Glutamatergic neuron (in vitro differentiated cells): Measurements from ENCODE around the gene NEDD4. TPM values are rescaled to one million over a fixed set of nuclear protein-coding genes. Genes with fewer than 3 reads are reported as not detected.
"Not testable (repeated sequence)": the region's sequence is repeated elsewhere in the genome, so short reads cannot be mapped to it uniquely, and the experiment has no call there.

ENCODE experiments used
- DNase-seq: peaks from one replicate; pipeline ENCODE4 v3.0.0; 2022
- H3K27ac Mint-ChIP-seq: one replicate; pipeline ENCODE4 v1.8.0; 2020; ENCODE audit warnings: mild to moderate bottlenecking, mixed read lengths, inconsistent platforms; ENCODE audit not compliant: unreplicated experiment
- H3K27me3 Mint-ChIP-seq: one replicate; pipeline ENCODE4 v1.8.0; 2020; ENCODE audit warnings: mild to moderate bottlenecking, moderate library complexity, mixed read lengths, inconsistent platforms; ENCODE audit not compliant: unreplicated experiment
- H3K36me3 Mint-ChIP-seq: one replicate; pipeline ENCODE4 v1.8.0; 2020; ENCODE audit warnings: mild to moderate bottlenecking, mixed read lengths, inconsistent platforms; ENCODE audit not compliant: unreplicated experiment
- H3K4me1 Mint-ChIP-seq: one replicate; pipeline ENCODE4 v1.8.0; 2020; ENCODE audit warnings: mild to moderate bottlenecking, low read depth, mixed read lengths, inconsistent platforms; ENCODE audit not compliant: unreplicated experiment
- H3K4me3 Mint-ChIP-seq: one replicate; pipeline ENCODE4 v1.8.0; 2020; ENCODE audit warnings: mild to moderate bottlenecking, mixed read lengths, inconsistent platforms; ENCODE audit not compliant: unreplicated experiment
- H3K9me3 Mint-ChIP-seq: one replicate; pipeline ENCODE4 v1.8.0; 2020; ENCODE audit warnings: mild to moderate bottlenecking, moderate library complexity, mixed read lengths, inconsistent platforms; ENCODE audit not compliant: unreplicated experiment
- CTCF ChIP-seq: fragments of 200-600 bp; sonication (generic); IDR thresholded peaks from one replicate; pipeline ENCODE4 v1.5.0; 2021; ENCODE audit not compliant: partially characterized antibody, unreplicated experiment
- total RNA-seq: library from RNA; stranded (reverse); fragmentation: NEBNext Ultra II Directional; extraction: Animal tissue kit (Norgen Biotek cat#: 25700); gene quantifications from one replicate; pipeline ENCODE4 v1.2.1, GENCODE V29; 2021; ENCODE audit not compliant: unreplicated experiment

Gene NEDD4
- total RNA-seq, 1 donor from 2014 or later, result 3.7 TPM

- Mint-ChIP-seq H3K9me3 (no peaks in the 10 kb centered on the region), H3K27me3 (no peaks in the 10 kb centered on the region), H3K27ac (no peak overlapping the region), H3K36me3 (no peaks in the 10 kb centered on the region), H3K4me3 (no peak overlapping the region), H3K4me1 (no peaks in the 10 kb centered on the region)
- no peak for TF ChIP-seq CTCF
- DNase-seq, result no peak
Measured at GRCh38 chr15:55856506-55857164, 136.8 kb downstream of the NEDD4 start.

GRCh38 chr15:55853134-55853533, 140.3 kb downstream of the NEDD4 start:
- H3K36me3 Mint-ChIP-seq, result no peaks in the 10 kb centered on the region
- H3K27ac Mint-ChIP-seq, result no peak overlapping the region
- H3K27me3 Mint-ChIP-seq, result no peaks in the 10 kb centered on the region
- no peaks in the 10 kb centered on the region for H3K4me1 Mint-ChIP-seq
- no peak for DNase-seq
- H3K9me3 Mint-ChIP-seq, result no peaks in the 10 kb centered on the region
- no peak overlapping the region for H3K4me3 Mint-ChIP-seq
- TF ChIP-seq CTCF, result no peak

GRCh38 chr15:55846116-55846707, 147.2 kb downstream of the NEDD4 start:
- H3K27me3 Mint-ChIP-seq, result peaks cover 2% of the 10 kb centered on the region
- peaks cover 3% of the 10 kb centered on the region for H3K4me1 Mint-ChIP-seq
- peaks cover 2% of the 10 kb centered on the region for H3K9me3 Mint-ChIP-seq
- DNase-seq, result no peak
- peak; percentile 92 for TF ChIP-seq CTCF
- peak overlapping the region; percentile 68 for H3K27ac Mint-ChIP-seq
- no peak overlapping the region for H3K4me3 Mint-ChIP-seq
- H3K36me3 Mint-ChIP-seq, result peaks cover 5% of the 10 kb centered on the region

GRCh38 chr15:55842897-55843296, 150.5 kb downstream of the NEDD4 start:
- H3K27me3 Mint-ChIP-seq, H3K27ac Mint-ChIP-seq, H3K4me3 Mint-ChIP-seq, DNase-seq, H3K4me1 Mint-ChIP-seq, H3K9me3 Mint-ChIP-seq, H3K36me3 Mint-ChIP-seq: not testable (repeated sequence)

DNA sequence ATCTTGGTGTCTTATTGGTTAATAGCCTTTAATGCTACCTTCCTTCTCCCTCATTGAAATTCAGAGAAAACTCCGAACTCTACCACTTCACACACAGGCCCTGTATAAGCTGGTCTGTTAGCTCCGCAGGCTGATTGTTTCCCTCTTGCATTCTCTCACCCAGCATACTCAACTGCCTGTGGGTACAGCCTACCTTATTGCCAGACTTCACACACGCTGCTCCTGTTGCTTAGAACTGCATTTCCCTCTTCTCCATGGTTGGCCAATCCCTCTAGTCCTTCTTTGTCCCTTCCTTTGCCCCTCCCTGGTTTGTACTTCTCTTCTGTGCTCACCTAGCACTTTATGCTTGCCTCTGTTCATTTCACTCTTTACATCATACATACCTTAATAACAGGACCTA, 157.5 kb downstream of the NEDD4 start:
- no peak for TF ChIP-seq CTCF
- H3K36me3 Mint-ChIP-seq, result no peaks in the 10 kb centered on the region
- no peaks in the 10 kb centered on the region for H3K9me3 Mint-ChIP-seq
- no peaks in the 10 kb centered on the region for H3K4me1 Mint-ChIP-seq
- DNase-seq, result no peak
- H3K27me3 Mint-ChIP-seq, result no peaks in the 10 kb centered on the region
- no peak overlapping the region for H3K4me3 Mint-ChIP-seq
- H3K27ac Mint-ChIP-seq, result no peak overlapping the region
